Colonic mucosa (tissue), 4 donors: ENCODE measurements around the gene MAP2K4. TPM values are rescaled to one million over a fixed set of nuclear protein-coding genes. Genes with fewer than 3 reads are reported as not detected.

Experiments
- DNase-seq: peaks from one replicate; pipeline ENCODE4 v3.0.0-alpha.2; 2020
- H3K27ac ChIP-seq: fragments of 200-600 bp; one replicate; pipeline ENCODE4 v1.8.0; 2021
- H3K27me3 ChIP-seq: fragments of 200-600 bp; one replicate; pipeline ENCODE4 v1.8.0; 2021
- H3K36me3 ChIP-seq: fragments of 200-600 bp; one replicate; pipeline ENCODE4 v1.8.0; 2021
- H3K4me1 ChIP-seq: fragments of 200-600 bp; one replicate; pipeline ENCODE4 v1.8.0; 2021; ENCODE audit warnings: mild to moderate bottlenecking
- H3K4me3 ChIP-seq: fragments of 200-600 bp; one replicate; pipeline ENCODE4 v1.8.0; 2021
- H3K9ac ChIP-seq, 2 donors: one replicate each; pipeline ENCODE4 v1.7.0; 2013; ENCODE audit warnings: control low read depth in 2 of 2, low read depth in 2 of 2, low read length in 2 of 2
- H3K9me3 ChIP-seq: fragments of 200-600 bp; one replicate; pipeline ENCODE4 v1.8.0; 2021
- intact Hi-C: fragments of 100-400 bp; cut with DNase I; formaldehyde crosslinking; loops from one replicate; pipeline ENCODE4 v1.14.1; 2022
- total RNA-seq, 2 donors: library from RNA; stranded (reverse); fragmentation: NEBNext Ultra II Directional in 1 of 2; extraction: Animal tissue kit (Norgen Biotek cat#: 25700) in 1 of 2; gene quantifications; one replicate each; pipeline ENCODE4 v1.2.1, GENCODE V29; 2021
- TF ChIP-seq, protein P1 (sequence below): fragments of 200-600 bp; IDR thresholded peaks from one replicate; pipeline ENCODE4 v1.8.0; 2022; ENCODE audit warnings: antibody characterized with exemption, mild to moderate bottlenecking
- donor health status: healthy.
- donor health status: DM: no; HTN: no; CAD: no.
- donor health status: DM: no; HTN: no; CAD: no.

The MAP2K4 gene
- total RNA-seq, 2 donors from 2014 or later, result 25.3 to 36.0 TPM

DNA sequence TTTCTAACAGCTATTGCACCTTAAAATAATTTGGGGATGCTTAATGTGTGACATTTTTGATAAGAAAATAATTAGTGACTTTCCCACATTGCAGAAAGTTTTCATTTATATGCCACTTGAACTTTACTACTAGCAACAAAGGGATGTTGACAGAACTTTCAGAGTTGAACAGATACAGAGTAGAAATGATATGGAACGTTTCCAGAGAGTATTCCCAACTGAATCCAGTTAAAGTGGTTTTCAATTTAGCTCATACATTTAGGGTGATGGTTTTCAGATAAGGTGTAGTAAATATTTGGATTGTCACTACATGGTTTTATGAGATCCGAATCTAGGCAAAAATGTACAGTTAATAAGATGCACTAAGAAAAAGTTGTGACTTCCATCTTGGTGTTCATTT is 17.3 kb downstream of the MAP2K4 start:
- Histone ChIP-seq H3K27me3 (no peaks in the 10 kb centered on the region), H3K9ac (no peak overlapping the region), H3K27ac (no peak overlapping the region), H3K9me3 (no peaks in the 10 kb centered on the region), H3K36me3 (no peaks in the 10 kb centered on the region), H3K4me3 (no peak overlapping the region), H3K4me1 (no peaks in the 10 kb centered on the region)
- intact Hi-C loops, result no loop called here
- DNase-seq, result no peak
- TF ChIP-seq, protein P1, sequence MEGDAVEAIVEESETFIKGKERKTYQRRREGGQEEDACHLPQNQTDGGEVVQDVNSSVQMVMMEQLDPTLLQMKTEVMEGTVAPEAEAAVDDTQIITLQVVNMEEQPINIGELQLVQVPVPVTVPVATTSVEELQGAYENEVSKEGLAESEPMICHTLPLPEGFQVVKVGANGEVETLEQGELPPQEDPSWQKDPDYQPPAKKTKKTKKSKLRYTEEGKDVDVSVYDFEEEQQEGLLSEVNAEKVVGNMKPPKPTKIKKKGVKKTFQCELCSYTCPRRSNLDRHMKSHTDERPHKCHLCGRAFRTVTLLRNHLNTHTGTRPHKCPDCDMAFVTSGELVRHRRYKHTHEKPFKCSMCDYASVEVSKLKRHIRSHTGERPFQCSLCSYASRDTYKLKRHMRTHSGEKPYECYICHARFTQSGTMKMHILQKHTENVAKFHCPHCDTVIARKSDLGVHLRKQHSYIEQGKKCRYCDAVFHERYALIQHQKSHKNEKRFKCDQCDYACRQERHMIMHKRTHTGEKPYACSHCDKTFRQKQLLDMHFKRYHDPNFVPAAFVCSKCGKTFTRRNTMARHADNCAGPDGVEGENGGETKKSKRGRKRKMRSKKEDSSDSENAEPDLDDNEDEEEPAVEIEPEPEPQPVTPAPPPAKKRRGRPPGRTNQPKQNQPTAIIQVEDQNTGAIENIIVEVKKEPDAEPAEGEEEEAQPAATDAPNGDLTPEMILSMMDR, result no peak

DNA sequence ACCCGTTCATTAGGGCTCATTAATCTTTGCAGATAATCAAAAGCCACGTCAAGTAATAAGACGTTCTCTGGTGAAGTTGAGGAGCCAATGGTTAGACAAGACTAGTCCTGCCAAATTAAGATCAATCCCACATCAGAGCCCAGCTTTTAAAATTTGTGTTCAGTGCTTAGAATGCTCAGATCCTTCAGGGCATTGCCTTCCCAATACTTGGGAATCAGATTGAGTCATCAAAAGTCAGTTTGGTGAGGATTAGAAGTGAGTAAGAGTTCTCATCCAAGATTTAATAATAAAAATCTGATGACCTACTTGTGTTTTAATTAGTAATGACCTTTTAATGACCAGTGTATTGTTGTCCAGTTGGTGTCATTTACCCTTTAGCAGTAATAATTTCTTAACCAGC is 19.8 kb downstream of the MAP2K4 start:
- Histone ChIP-seq H3K36me3 (no peaks in the 10 kb centered on the region), H3K4me3 (no peak overlapping the region), H3K27me3 (no peaks in the 10 kb centered on the region), H3K9ac (no peak overlapping the region), H3K27ac (no peak overlapping the region), H3K9me3 (no peaks in the 10 kb centered on the region), H3K4me1 (no peaks in the 10 kb centered on the region)
- DNase-seq, result no peak
- TF ChIP-seq, protein P1, result no peak
- intact Hi-C loops, result no loop called here

DNA sequence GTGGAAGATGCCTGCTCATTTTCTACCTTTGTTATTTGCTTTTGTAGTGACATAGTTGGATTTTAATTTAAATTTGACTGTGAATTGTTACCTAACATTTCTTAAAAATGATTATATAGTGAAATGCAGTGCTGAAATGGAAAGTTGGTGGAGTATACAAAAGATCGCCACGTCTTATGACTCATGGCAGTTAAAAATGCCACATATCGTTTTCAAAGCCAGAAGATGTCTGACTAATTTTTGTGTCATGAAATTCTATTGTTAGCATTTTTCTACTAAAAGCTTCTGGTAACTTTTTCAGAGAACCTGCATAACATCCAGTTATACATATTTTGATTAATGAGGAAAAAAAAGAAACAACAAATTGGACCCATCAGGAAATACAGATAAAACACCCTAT is 20.6 kb downstream of the MAP2K4 start:
- Histone ChIP-seq H3K4me1 (no peaks in the 10 kb centered on the region), H3K9me3 (no peaks in the 10 kb centered on the region), H3K36me3 (no peaks in the 10 kb centered on the region), H3K4me3 (no peak overlapping the region), H3K27me3 (no peaks in the 10 kb centered on the region), H3K9ac (no peak overlapping the region), H3K27ac (no peak overlapping the region)
- intact Hi-C loops, result no loop called here
- no peak for DNase-seq
- TF ChIP-seq, protein P1, result no peak

DNA sequence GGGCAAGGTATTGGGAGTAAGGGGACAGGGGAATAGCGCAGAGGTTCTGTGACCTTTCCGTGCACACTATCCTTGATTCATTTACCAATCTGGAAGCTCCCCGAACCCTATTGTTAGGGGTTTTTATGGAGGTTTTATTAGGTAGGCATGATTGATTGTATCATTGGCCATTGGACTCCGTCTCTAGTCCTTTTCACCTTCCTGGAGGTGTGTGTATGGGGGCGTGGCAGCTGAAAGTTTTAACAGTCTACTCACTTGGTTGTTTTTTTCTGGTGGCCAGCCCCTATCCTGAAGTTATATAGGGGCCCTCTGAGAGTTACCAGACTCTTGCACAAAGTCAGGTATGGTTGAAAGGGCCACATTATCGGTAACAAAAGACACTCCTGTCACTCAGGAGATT is 23.0 kb downstream of the MAP2K4 start:
- Histone ChIP-seq H3K27me3 (no peaks in the 10 kb centered on the region), H3K9ac (no peak overlapping the region), H3K4me3 (no peak overlapping the region), H3K27ac (no peak overlapping the region), H3K9me3 (no peaks in the 10 kb centered on the region), H3K36me3 (no peaks in the 10 kb centered on the region), H3K4me1 (no peaks in the 10 kb centered on the region)
- TF ChIP-seq, protein P1, result no peak
- intact Hi-C loops, result no loop called here
- DNase-seq, result no peak

DNA sequence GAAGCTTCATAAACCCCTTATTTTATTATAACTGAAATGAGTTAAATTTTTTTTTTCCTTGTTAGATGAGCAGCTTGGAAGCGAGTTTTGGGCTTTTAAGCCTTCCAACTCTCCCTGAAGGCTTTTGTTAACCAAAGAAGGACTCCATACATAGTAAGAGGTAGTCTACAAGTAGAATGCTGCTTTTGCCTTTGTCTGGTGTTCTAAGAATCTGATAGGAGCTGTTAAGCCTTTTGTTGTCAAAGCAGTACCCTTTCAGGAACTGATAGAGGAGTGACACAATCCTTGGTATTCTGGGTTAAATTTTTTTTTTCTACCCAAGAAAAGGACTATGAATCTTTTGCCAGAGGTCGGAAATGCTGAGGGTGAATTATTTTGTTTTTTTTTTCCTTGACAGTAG is 26.1 kb downstream of the MAP2K4 start:
- TF ChIP-seq, protein P1, result no peak
- Histone ChIP-seq H3K9ac (no peak overlapping the region), H3K9me3 (no peaks in the 10 kb centered on the region), H3K36me3 (no peaks in the 10 kb centered on the region), H3K4me1 (no peaks in the 10 kb centered on the region), H3K27ac (no peak overlapping the region), H3K27me3 (no peaks in the 10 kb centered on the region), H3K4me3 (no peak overlapping the region)
- intact Hi-C loops, result no loop called here
- DNase-seq, result no peak
